ENCODE results near the gene REL. TPM values are rescaled to one million over a fixed set of nuclear protein-coding genes. Genes with fewer than 3 reads are reported as not detected.
A peak's percentile ranks its signal among the peaks of the same experiment; 100 is the strongest.

REL gene
- total and polyA plus RNA-seq, 2 of the 4 experiments (the other 2 are of a cell fraction) = 1.3 to 4.3 TPM

DNA sequence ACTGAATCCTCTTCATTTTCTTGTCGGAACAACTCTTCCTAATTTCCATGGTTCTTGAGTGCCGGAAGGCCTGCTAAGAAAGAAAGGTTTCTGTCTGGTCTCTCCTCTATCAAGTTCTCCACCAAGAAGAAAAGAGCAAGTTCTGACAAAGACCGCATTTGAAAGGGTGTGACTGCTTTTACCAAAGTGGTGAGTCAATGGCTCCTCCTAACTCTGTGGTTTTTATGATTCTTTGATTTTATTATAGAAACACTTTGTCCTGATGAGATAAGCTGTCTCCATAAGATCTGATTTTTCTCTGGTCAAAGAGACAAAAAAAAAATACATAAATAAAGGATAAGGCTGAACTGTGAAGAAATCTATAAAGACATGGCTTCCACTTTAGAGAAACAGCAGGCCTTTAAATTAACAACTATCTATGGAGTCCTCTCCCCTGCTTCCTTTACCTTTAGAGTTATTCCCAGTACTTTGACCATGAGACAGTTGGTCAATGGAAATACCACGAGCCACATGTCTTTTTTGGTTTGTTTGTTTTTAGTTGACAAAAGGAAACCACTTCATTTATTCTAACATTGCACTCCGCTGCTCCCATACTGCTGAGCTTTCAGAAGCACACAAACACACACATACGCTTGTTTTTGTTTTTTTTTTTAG lies 67.7 kb downstream of the REL start:
- Histone ChIP-seq H3K36me3 (ENCODE audit: control insufficient read depth, insufficient read depth, low read length) (peaks cover 2% of the 10 kb centered on the region; the same call in 1 of the 2 replicates), H4K91ac (ENCODE audit: insufficient read depth, low read depth, low read length) (no peak overlapping the region), H2BK20ac (ENCODE audit: low read depth, low read length) (no peak overlapping the region), H3K27me3 (ENCODE audit: control insufficient read depth, insufficient read depth, low read length) (no peaks in the 10 kb centered on the region), H3K9me3 (ENCODE audit: control insufficient read depth, insufficient read depth, low read length) (no peaks in the 10 kb centered on the region), H3K4ac (ENCODE audit: low read depth, low read length) (no peak overlapping the region), H3K4me2 (ENCODE audit: low read depth, low read length) (no peak overlapping the region), H3K79me1 (ENCODE audit: low read depth in 1 of 2, low read length in 2 of 2) (no peaks in the 10 kb centered on the region), H3K14ac (replicated peaks; ENCODE audit: low read depth, low read length) (no peak overlapping the region), H4K5ac (ENCODE audit: low read depth, low read length) (no peak overlapping the region), H3K4me3 (ENCODE audit: insufficient read depth, low read depth, low read length) (no peak overlapping the region), H3K9me1 (ENCODE audit: insufficient read depth, low read length) (no peaks in the 10 kb centered on the region), H3K9ac (ENCODE audit: low read depth, low read length) (no peak overlapping the region), H3K18ac (ENCODE audit: low read depth, low read length) (no peak overlapping the region), H2BK120ac (ENCODE audit: low read depth, low read length) (no peak overlapping the region), H4K20me1 (ENCODE audit: insufficient read depth, low read length) (no peaks in the 10 kb centered on the region), H2BK5ac (ENCODE audit: low read depth, low read length, poor library complexity, severe bottlenecking) (no peak overlapping the region), H4K8ac (ENCODE audit: low read depth in 2 of 2, low read length in 2 of 2) (no peak overlapping the region), H3K27ac (ENCODE audit: insufficient read depth, low read length) (no peak overlapping the region), H2BK15ac (ENCODE audit: low read depth, low read length) (no peak overlapping the region), H3K23ac (ENCODE audit: low read depth, low read length) (no peak overlapping the region), H3K4me1 (ENCODE audit: control insufficient read depth, insufficient read depth, low read length) (no peaks in the 10 kb centered on the region), H2AFZ (replicated peaks; ENCODE audit: low read length, poor library complexity) (no peak overlapping the region), H3K56ac (ENCODE audit: extremely low read depth, insufficient read depth, low read length) (no peak overlapping the region), H2AK5ac (ENCODE audit: low read depth, low read length) (no peak overlapping the region), H2AK9ac (replicated peaks; ENCODE audit: low read depth, low read length, poor library complexity) (no peak overlapping the region)
- intact Hi-C loops (cut with micrococcal nuclease) = no loop called here
- TF ChIP-seq RAD21 (IDR thresholded peaks at IDR 0.05; ENCODE audit: low read length) = no peak
- no peak for TF ChIP-seq NFE2L2 (IDR thresholded peaks at IDR 0.05; ENCODE audit: low read depth, low read length)
- in situ Hi-C loops (cut with MboI; ENCODE audit: low sequenced_read_pairs) = no loop called here
- DNase-seq = peak; percentile 35
- CTCF ChIA-PET = no interaction called here
- dilution Hi-C loops (cut with HindIII; ENCODE audit: low sequenced_read_pairs, unreplicated experiment) = no loop called here
- no CpG with 5 or more reads among the region's 6 CpGs for WGBS, 2 experiments (ENCODE audit: extremely low coverage in 2 of 2, insufficient read length in 1 of 2)
- no TSS peak for BruUV-seq (replicated peaks)
- POLR2A ChIA-PET (ENCODE audit: unreplicated experiment) = no interaction called here
- no peak for ATAC-seq (ENCODE audit: low read depth)

Measured in IMR-90 (cell line).